Measurements from ENCODE around the gene CHEK1.
"Not testable (repeated sequence)": the region's sequence is repeated elsewhere in the genome, so short reads cannot be mapped to it uniquely, and the experiment has no call there.

CHEK1 gene

DNA sequence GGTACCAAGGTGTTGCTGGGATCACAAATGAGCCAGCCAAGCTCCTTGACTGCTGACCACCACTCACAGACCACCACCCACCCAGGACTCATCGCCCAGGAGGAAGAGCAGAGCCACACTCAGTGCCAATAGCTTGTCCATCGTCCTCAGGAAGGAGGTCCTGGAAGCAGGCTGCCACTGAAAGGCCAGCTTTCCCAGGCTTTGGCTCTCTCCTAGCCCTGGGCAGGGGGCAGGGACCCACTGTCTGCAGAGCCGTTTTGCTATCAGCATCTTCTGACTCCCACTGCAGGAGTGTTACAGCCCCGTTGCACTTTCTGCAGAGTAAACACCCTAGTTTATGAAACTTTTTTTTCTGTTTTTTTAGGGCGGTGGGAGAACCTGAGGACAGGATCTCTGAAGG, 67.9 kb downstream of the CHEK1 start:
- Histone ChIP-seq H3K4me1 (ENCODE audit: insufficient read depth, low read length) (no peaks in the 10 kb centered on the region), H3K9ac (ENCODE audit: low read depth, low read length) (no peak overlapping the region), H3K36me3 (ENCODE audit: insufficient read depth, low read length) (no peaks in the 10 kb centered on the region), H3K9me3 (ENCODE audit: control insufficient read depth, insufficient read depth, low read length) (no peaks in the 10 kb centered on the region)

DNA sequence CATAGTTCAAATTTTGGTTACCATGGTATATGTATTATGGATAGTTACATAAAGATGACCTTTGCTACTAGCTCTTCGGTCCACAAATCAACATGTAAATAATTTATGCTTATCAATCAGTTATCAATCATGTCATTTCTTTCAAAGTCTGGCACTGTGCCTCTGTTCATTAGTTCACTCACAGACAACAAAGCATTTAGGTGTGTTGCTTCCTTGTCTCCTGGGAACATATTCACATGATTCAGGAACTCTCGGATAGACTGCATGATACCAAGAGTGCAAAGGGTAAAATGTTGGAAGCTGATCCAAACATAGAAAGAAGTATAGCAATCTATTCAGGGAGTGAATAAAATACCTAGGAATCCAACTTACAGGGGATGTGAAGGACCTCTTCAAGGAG, 70.0 kb downstream of the CHEK1 start:
- H3K9me3 ChIP-seq (ENCODE audit: control insufficient read depth, insufficient read depth, low read length) = no peaks in the 10 kb centered on the region
- no peaks in the 10 kb centered on the region for H3K4me1 ChIP-seq (ENCODE audit: insufficient read depth, low read length)
- no peak overlapping the region for H3K9ac ChIP-seq (ENCODE audit: low read depth, low read length)
- H3K36me3 ChIP-seq (ENCODE audit: insufficient read depth, low read length) = no peaks in the 10 kb centered on the region

- H3K9ac ChIP-seq (ENCODE audit: low read depth, low read length) = no peak overlapping the region
- H3K4me1 ChIP-seq (ENCODE audit: insufficient read depth, low read length) = peaks cover 8% of the 10 kb centered on the region; the same call in 1 of the 2 replicates
- no peaks in the 10 kb centered on the region for H3K36me3 ChIP-seq (ENCODE audit: insufficient read depth, low read length)
- H3K9me3 ChIP-seq (ENCODE audit: control insufficient read depth, insufficient read depth, low read length) = no peaks in the 10 kb centered on the region
Measured at GRCh38 chr11:125701018-125701610, 76.2 kb downstream of the CHEK1 start.

GRCh38 chr11:125701858-125702621, 77.1 kb downstream of the CHEK1 start:
- H3K9ac ChIP-seq (ENCODE audit: low read depth, low read length) = no peak overlapping the region
- H3K9me3 ChIP-seq (ENCODE audit: control insufficient read depth, insufficient read depth, low read length) = no peaks in the 10 kb centered on the region
- no peaks in the 10 kb centered on the region for H3K36me3 ChIP-seq (ENCODE audit: insufficient read depth, low read length)
- peaks cover 8% of the 10 kb centered on the region; the same call in 1 of the 2 replicates for H3K4me1 ChIP-seq (ENCODE audit: insufficient read depth, low read length)

- not testable (repeated sequence) for H3K4me1 ChIP-seq (ENCODE audit: insufficient read depth, low read length); H3K9me3 ChIP-seq (ENCODE audit: control insufficient read depth, insufficient read depth, low read length); H3K36me3 ChIP-seq (ENCODE audit: insufficient read depth, low read length); H3K9ac ChIP-seq (ENCODE audit: low read depth, low read length)
Measured at GRCh38 chr11:125704686-125705085, 79.7 kb downstream of the CHEK1 start.

DNA sequence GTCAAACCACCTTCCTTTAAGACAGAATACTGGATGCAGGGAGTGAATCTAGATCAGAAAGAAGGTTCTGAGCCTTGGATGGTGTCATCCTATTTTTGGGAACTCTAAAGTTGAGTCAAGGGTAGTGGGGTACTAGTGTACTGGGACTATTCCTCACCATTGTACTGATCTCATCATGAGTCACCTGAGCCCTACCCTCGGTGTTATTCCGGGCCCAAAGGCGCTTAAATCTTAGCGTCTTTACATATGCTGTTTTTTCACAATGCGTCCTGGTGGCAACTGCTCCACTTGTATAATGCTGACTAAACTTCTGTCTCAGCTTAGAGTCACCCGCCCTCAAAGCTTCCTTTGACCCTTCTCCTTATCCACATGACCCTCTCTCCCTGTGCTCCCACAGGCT, 95.8 kb downstream of the CHEK1 start:
- Histone ChIP-seq H3K9ac (ENCODE audit: low read depth, low read length) (no peak overlapping the region), H3K36me3 (ENCODE audit: insufficient read depth, low read length) (no peaks in the 10 kb centered on the region), H3K4me1 (ENCODE audit: insufficient read depth, low read length) (no peaks in the 10 kb centered on the region), H3K9me3 (ENCODE audit: control insufficient read depth, insufficient read depth, low read length) (no peaks in the 10 kb centered on the region)

GRCh38 chr11:125724125-125724524, 99.2 kb downstream of the CHEK1 start:
- no peaks in the 10 kb centered on the region for H3K9me3 ChIP-seq (ENCODE audit: control insufficient read depth, insufficient read depth, low read length)
- H3K36me3 ChIP-seq (ENCODE audit: insufficient read depth, low read length) = no peaks in the 10 kb centered on the region
- no peaks in the 10 kb centered on the region for H3K4me1 ChIP-seq (ENCODE audit: insufficient read depth, low read length)
- H3K9ac ChIP-seq (ENCODE audit: low read depth, low read length) = no peak overlapping the region
